Activated T-cell treated with anti-CD3 and anti-CD28 coated beads, Interleukin-2, amount 50 U/mL, for 72 hours (primary cell): ENCODE data around the gene GRID1. TPM values are rescaled to one million over a fixed set of nuclear protein-coding genes. Genes with fewer than 3 reads are reported as not detected.

Experiments
- ATAC-seq, 2 donors: fragments of 150-1000 bp; cut with Tn5 transposase; replicated peaks in 1 of 2; 2 replicates each; pipeline ENCODE4 v1.10.0; 2021; ENCODE audit warnings: moderate library complexity in 2 of 2, mild to moderate bottlenecking in 1 of 2
- DNase-seq, 2 donors: peaks; one replicate each; pipeline ENCODE4 v3.0.0; 2021 to 2022; ENCODE audit warnings: mixed read lengths in 1 of 2
- H3K27ac Mint-ChIP-seq: one replicate; pipeline ENCODE4 v1.8.0; 2022; ENCODE audit warnings: mild to moderate bottlenecking, moderate library complexity, mixed read lengths
- H3K27me3 Mint-ChIP-seq: one replicate; pipeline ENCODE4 v1.8.0; 2022; ENCODE audit warnings: low read depth, mixed read lengths
- H3K36me3 Mint-ChIP-seq, 2 donors: one replicate each; pipeline ENCODE4 v1.8.0; 2022; ENCODE audit warnings: mixed read lengths in 2 of 2, mild to moderate bottlenecking in 1 of 2; ENCODE audit not compliant: insufficient read depth in 2 of 2
- H3K4me1 Mint-ChIP-seq: one replicate; pipeline ENCODE4 v1.8.0; 2022; ENCODE audit warnings: low read depth, mixed read lengths
- H3K4me3 Mint-ChIP-seq, 2 donors: one replicate each; pipeline ENCODE4 v1.8.0; 2022; ENCODE audit warnings: mild to moderate bottlenecking in 2 of 2, mixed read lengths in 2 of 2, moderate library complexity in 2 of 2
- H3K9me3 Mint-ChIP-seq, 2 donors: one replicate each; pipeline ENCODE4 v1.8.0; 2022; ENCODE audit warnings: mixed read lengths in 2 of 2
- total RNA-seq, 2 donors: library from RNA; stranded (reverse); gene quantifications; one replicate each; pipeline ENCODE4 v1.2.3, GENCODE V29; 2022

Gene GRID1
- total RNA-seq, 2 donors from 2014 or later = not detected

- H3K9me3 Mint-ChIP-seq = no peaks in the 10 kb centered on the region
Observed at GRCh38 chr10:86060386-86061277, 306.0 kb downstream of the GRID1 start.

GRCh38 chr10:86059892-86060291 is 306.7 kb downstream of the GRID1 start:
- Mint-ChIP-seq H3K4me1 (no peaks in the 10 kb centered on the region), H3K9me3 (no peaks in the 10 kb centered on the region), H3K27me3 (peaks cover 26% of the 10 kb centered on the region), H3K36me3 (no peaks in the 10 kb centered on the region), H3K4me3 (no peak overlapping the region), H3K27ac (no peak overlapping the region)
- DNase-seq (no peak), ATAC-seq (no peak)

More at GRCh38 chr10:86060386-86061277, 306.0 kb downstream of the GRID1 start:
- Mint-ChIP-seq H3K27ac (no peak overlapping the region), H3K36me3 (no peaks in the 10 kb centered on the region), H3K4me1 (no peaks in the 10 kb centered on the region), H3K4me3 (no peak overlapping the region), H3K27me3 (peaks cover 29% of the 10 kb centered on the region)
- ATAC-seq = no peak
- DNase-seq = no peak

GRCh38 chr10:86058964-86059363 is 307.6 kb downstream of the GRID1 start:
- ATAC-seq (no peak), DNase-seq (no peak)
- Mint-ChIP-seq H3K4me1 (no peaks in the 10 kb centered on the region), H3K9me3 (no peaks in the 10 kb centered on the region), H3K27me3 (peaks cover 26% of the 10 kb centered on the region), H3K36me3 (no peaks in the 10 kb centered on the region), H3K27ac (no peak overlapping the region), H3K4me3 (no peak overlapping the region)

GRCh38 chr10:86057708-86058107 is 308.9 kb downstream of the GRID1 start:
- peaks cover 26% of the 10 kb centered on the region for H3K27me3 Mint-ChIP-seq
- ATAC-seq (no peak), DNase-seq (no peak)
- H3K4me3 Mint-ChIP-seq = no peak overlapping the region
- no peak overlapping the region for H3K27ac Mint-ChIP-seq
- no peaks in the 10 kb centered on the region for H3K36me3 Mint-ChIP-seq
- no peaks in the 10 kb centered on the region for H3K4me1 Mint-ChIP-seq
- no peaks in the 10 kb centered on the region for H3K9me3 Mint-ChIP-seq

- peaks cover 32% of the 10 kb centered on the region for H3K27me3 Mint-ChIP-seq
- DNase-seq (no peak), ATAC-seq (no peak)
- no peaks in the 10 kb centered on the region for H3K4me1 Mint-ChIP-seq
- no peaks in the 10 kb centered on the region for H3K36me3 Mint-ChIP-seq
- H3K4me3 Mint-ChIP-seq = no peak overlapping the region
- no peaks in the 10 kb centered on the region for H3K9me3 Mint-ChIP-seq
- no peak overlapping the region for H3K27ac Mint-ChIP-seq
Observed at GRCh38 chr10:86056672-86057071, 309.9 kb downstream of the GRID1 start.

- H3K36me3 Mint-ChIP-seq = no peaks in the 10 kb centered on the region
- peaks cover 32% of the 10 kb centered on the region for H3K27me3 Mint-ChIP-seq
- H3K4me1 Mint-ChIP-seq = no peaks in the 10 kb centered on the region
- H3K4me3 Mint-ChIP-seq = no peak overlapping the region
- no peaks in the 10 kb centered on the region for H3K9me3 Mint-ChIP-seq
- H3K27ac Mint-ChIP-seq = no peak overlapping the region
- no peak for ATAC-seq
- DNase-seq = no peak
Observed at GRCh38 chr10:86055928-86056327, 310.7 kb downstream of the GRID1 start.

- H3K4me1 Mint-ChIP-seq = no peaks in the 10 kb centered on the region
- H3K4me3 Mint-ChIP-seq = no peak overlapping the region
- H3K9me3 Mint-ChIP-seq = no peaks in the 10 kb centered on the region
- peaks cover 46% of the 10 kb centered on the region for H3K27me3 Mint-ChIP-seq
- no peaks in the 10 kb centered on the region for H3K36me3 Mint-ChIP-seq
- ATAC-seq (no peak), DNase-seq (no peak)
- H3K27ac Mint-ChIP-seq = no peak overlapping the region
Observed at GRCh38 chr10:86053675-86054074, 312.9 kb downstream of the GRID1 start.

- Mint-ChIP-seq H3K27ac (no peak overlapping the region), H3K4me1 (peaks cover 19% of the 10 kb centered on the region), H3K4me3 (no peak overlapping the region), H3K27me3 (peaks cover 39% of the 10 kb centered on the region), H3K9me3 (no peaks in the 10 kb centered on the region), H3K36me3 (no peaks in the 10 kb centered on the region)
- DNase-seq = no peak
- ATAC-seq = no peak
Observed at GRCh38 chr10:86051586-86051985, 315.0 kb downstream of the GRID1 start.

- ATAC-seq = no peak
- no peak overlapping the region for H3K4me3 Mint-ChIP-seq
- DNase-seq = no peak
- peaks cover 25% of the 10 kb centered on the region for H3K4me1 Mint-ChIP-seq
- no peaks in the 10 kb centered on the region for H3K36me3 Mint-ChIP-seq
- H3K27me3 Mint-ChIP-seq = peaks cover 49% of the 10 kb centered on the region
- H3K27ac Mint-ChIP-seq = no peak overlapping the region
- no peaks in the 10 kb centered on the region for H3K9me3 Mint-ChIP-seq
Observed at GRCh38 chr10:86049442-86049841, 317.2 kb downstream of the GRID1 start.

GRCh38 chr10:86048973-86049372 is 317.6 kb downstream of the GRID1 start:
- ATAC-seq = no peak
- no peak for DNase-seq
- no peak overlapping the region for H3K27ac Mint-ChIP-seq
- H3K4me1 Mint-ChIP-seq = peaks cover 25% of the 10 kb centered on the region
- H3K27me3 Mint-ChIP-seq = peaks cover 49% of the 10 kb centered on the region
- no peak overlapping the region for H3K4me3 Mint-ChIP-seq
- H3K36me3 Mint-ChIP-seq = no peaks in the 10 kb centered on the region
- H3K9me3 Mint-ChIP-seq = no peaks in the 10 kb centered on the region

GRCh38 chr10:86048571-86048970 is 318.0 kb downstream of the GRID1 start:
- DNase-seq (no peak), ATAC-seq (no peak)
- no peak overlapping the region for H3K4me3 Mint-ChIP-seq
- peaks cover 52% of the 10 kb centered on the region for H3K27me3 Mint-ChIP-seq
- no peaks in the 10 kb centered on the region for H3K9me3 Mint-ChIP-seq
- H3K4me1 Mint-ChIP-seq = peaks cover 25% of the 10 kb centered on the region
- H3K27ac Mint-ChIP-seq = no peak overlapping the region
- no peaks in the 10 kb centered on the region for H3K36me3 Mint-ChIP-seq

- peaks cover 25% of the 10 kb centered on the region for H3K4me1 Mint-ChIP-seq
- peak; percentile 82 to 84 for ATAC-seq
- no peaks in the 10 kb centered on the region for H3K9me3 Mint-ChIP-seq
- peak overlapping the region; percentile 40 for H3K27ac Mint-ChIP-seq
- no peaks in the 10 kb centered on the region for H3K36me3 Mint-ChIP-seq
- peak overlapping the region; percentile 58 to 64 for H3K4me3 Mint-ChIP-seq
- DNase-seq = peak; percentile 16 to 26
- H3K27me3 Mint-ChIP-seq = peaks cover 53% of the 10 kb centered on the region
Observed at GRCh38 chr10:86047588-86047987, 319.0 kb downstream of the GRID1 start.

- DNase-seq = peak; percentile 16 to 19
- H3K36me3 Mint-ChIP-seq = no peaks in the 10 kb centered on the region
- peaks cover 48% of the 10 kb centered on the region for H3K27me3 Mint-ChIP-seq
- ATAC-seq = peak; percentile 78 to 79
- no peaks in the 10 kb centered on the region for H3K9me3 Mint-ChIP-seq
- peak overlapping the region; percentile 58 to 64 for H3K4me3 Mint-ChIP-seq
- peaks cover 25% of the 10 kb centered on the region for H3K4me1 Mint-ChIP-seq
- peak overlapping the region; percentile 51 for H3K27ac Mint-ChIP-seq
Observed at GRCh38 chr10:86046845-86047460, 319.6 kb downstream of the GRID1 start.
